ENCODE results near the gene MAPRE3. TPM values are rescaled to one million over a fixed set of nuclear protein-coding genes. Genes with fewer than 3 reads are reported as not detected.
A peak's percentile ranks its signal among the peaks of the same experiment; 100 is the strongest.

Gene MAPRE3
- total and polyA plus RNA-seq, 9 of the 15 experiments (the other 6 are each of a cell fraction or from before 2014, with no cell fraction given), result 0.70 to 43.2 (median 12.6) TPM

- TF ChIP-seq, protein P1, sequence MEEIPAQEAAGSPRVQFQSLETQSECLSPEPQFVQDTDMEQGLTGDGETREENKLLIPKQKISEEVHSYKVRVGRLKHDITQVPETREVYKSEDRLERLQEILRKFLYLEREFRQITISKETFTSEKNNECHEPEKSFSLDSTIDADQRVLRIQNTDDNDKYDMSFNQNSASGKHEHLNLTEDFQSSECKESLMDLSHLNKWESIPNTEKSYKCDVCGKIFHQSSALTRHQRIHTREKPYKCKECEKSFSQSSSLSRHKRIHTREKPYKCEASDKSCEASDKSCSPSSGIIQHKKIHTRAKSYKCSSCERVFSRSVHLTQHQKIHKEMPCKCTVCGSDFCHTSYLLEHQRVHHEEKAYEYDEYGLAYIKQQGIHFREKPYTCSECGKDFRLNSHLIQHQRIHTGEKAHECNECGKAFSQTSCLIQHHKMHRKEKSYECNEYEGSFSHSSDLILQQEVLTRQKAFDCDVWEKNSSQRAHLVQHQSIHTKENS (CRISPR knock-in tag; IDR thresholded peaks at IDR 0.05), result peak; percentile 82; the same call in 1 of the 2 replicates
- TF ChIP-seq BMI1 (IDR thresholded peaks at IDR 0.05; ENCODE audit: low read length) (no peak), GATAD2A (IDR thresholded peaks at IDR 0.05) (no peak), TBL1XR1 (IDR thresholded peaks at IDR 0.05; ENCODE audit: low read length in 2 of 2) (peak in 1 of 2 experiments; percentile 42; a peak in 1 of 4 replicates), NCOA2 (IDR thresholded peaks at IDR 0.05; ENCODE audit: partially characterized antibody in 2 of 2) (peak in 1 of 2 experiments; percentile 72), ZNF197 (CRISPR knock-in tag; IDR thresholded peaks at IDR 0.05; ENCODE audit: low read depth) (peak; percentile 44; the same call in 1 of the 2 replicates), BCOR (IDR thresholded peaks at IDR 0.05) (peak; percentile 58; the same call in 1 of the 2 replicates), ZNF311 (CRISPR knock-in tag; IDR thresholded peaks at IDR 0.05) (no peak), ZNF3 (CRISPR knock-in tag; IDR thresholded peaks at IDR 0.05) (0 out of 2 replicates have a peak, but pooled peaks have one; percentile 12), ZNF41 (CRISPR knock-in tag; conservative IDR thresholded peaks at IDR 0.05) (no peak), CHCHD3 (CRISPR knock-in tag; IDR thresholded peaks at IDR 0.05) (peak; percentile 90), MCM5 (IDR thresholded peaks at IDR 0.05; ENCODE audit: low read depth) (no peak), ZFP30 (CRISPR knock-in tag; IDR thresholded peaks at IDR 0.05; ENCODE audit: borderline replicate concordance) (no peak), HINFP (tag; conservative IDR thresholded peaks at IDR 0.05; ENCODE audit: low read depth) (no peak), NR2C1 (IDR thresholded peaks at IDR 0.05) (0 out of 2 replicates have a peak, but pooled peaks have one; percentile 17), NR2C1 (tag; IDR thresholded peaks at IDR 0.05) (0 out of 2 replicates have a peak, but pooled peaks have one; percentile 54), GABPB2 (CRISPR knock-in tag; conservative IDR thresholded peaks at IDR 0.05) (no peak), ETV6 (IDR thresholded peaks at IDR 0.05; ENCODE audit: borderline replicate concordance in 1 of 2, low read depth in 2 of 2, low read length in 1 of 2) (no peak), ETV6 (CRISPR knock-in tag; IDR thresholded peaks at IDR 0.05; ENCODE audit: borderline replicate concordance) (peak; percentile 83; the same call in 1 of the 2 replicates)
- TF ChIP-seq, protein P2, sequence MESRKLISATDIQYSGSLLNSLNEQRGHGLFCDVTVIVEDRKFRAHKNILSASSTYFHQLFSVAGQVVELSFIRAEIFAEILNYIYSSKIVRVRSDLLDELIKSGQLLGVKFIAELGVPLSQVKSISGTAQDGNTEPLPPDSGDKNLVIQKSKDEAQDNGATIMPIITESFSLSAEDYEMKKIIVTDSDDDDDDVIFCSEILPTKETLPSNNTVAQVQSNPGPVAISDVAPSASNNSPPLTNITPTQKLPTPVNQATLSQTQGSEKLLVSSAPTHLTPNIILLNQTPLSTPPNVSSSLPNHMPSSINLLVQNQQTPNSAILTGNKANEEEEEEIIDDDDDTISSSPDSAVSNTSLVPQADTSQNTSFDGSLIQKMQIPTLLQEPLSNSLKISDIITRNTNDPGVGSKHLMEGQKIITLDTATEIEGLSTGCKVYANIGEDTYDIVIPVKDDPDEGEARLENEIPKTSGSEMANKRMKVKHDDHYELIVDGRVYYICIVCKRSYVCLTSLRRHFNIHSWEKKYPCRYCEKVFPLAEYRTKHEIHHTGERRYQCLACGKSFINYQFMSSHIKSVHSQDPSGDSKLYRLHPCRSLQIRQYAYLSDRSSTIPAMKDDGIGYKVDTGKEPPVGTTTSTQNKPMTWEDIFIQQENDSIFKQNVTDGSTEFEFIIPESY (CRISPR knock-in tag; IDR thresholded peaks at IDR 0.05), result peak; percentile 17; the same call in 1 of the 2 replicates
- TF ChIP-seq, protein P3, sequence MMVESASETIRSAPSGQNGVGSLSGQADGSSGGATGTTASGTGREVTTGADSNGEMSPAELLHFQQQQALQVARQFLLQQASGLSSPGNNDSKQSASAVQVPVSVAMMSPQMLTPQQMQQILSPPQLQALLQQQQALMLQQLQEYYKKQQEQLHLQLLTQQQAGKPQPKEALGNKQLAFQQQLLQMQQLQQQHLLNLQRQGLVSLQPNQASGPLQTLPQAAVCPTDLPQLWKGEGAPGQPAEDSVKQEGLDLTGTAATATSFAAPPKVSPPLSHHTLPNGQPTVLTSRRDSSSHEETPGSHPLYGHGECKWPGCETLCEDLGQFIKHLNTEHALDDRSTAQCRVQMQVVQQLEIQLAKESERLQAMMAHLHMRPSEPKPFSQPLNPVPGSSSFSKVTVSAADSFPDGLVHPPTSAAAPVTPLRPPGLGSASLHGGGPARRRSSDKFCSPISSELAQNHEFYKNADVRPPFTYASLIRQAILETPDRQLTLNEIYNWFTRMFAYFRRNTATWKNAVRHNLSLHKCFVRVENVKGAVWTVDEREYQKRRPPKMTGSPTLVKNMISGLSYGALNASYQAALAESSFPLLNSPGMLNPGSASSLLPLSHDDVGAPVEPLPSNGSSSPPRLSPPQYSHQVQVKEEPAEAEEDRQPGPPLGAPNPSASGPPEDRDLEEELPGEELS (CRISPR knock-in tag; IDR thresholded peaks at IDR 0.05; ENCODE audit: borderline replicate concordance), result 0 out of 2 replicates have a peak, but pooled peaks have one; percentile 43
Measured at GRCh38 chr2:27050996-27051901, 80.8 kb downstream of the MAPRE3 start, which contains the start of gene AGBL5 (continued).

Measured in K562 (cell line).